ENCODE data around the gene MRM3. TPM values are rescaled to one million over a fixed set of nuclear protein-coding genes. Genes with fewer than 3 reads are reported as not detected.
A peak's percentile ranks its signal among the peaks of the same experiment; 100 is the strongest.
"Not testable (repeated sequence)": the region's sequence is repeated elsewhere in the genome, so short reads cannot be mapped to it uniquely, and the experiment has no call there.

The MRM3 gene, protein sequence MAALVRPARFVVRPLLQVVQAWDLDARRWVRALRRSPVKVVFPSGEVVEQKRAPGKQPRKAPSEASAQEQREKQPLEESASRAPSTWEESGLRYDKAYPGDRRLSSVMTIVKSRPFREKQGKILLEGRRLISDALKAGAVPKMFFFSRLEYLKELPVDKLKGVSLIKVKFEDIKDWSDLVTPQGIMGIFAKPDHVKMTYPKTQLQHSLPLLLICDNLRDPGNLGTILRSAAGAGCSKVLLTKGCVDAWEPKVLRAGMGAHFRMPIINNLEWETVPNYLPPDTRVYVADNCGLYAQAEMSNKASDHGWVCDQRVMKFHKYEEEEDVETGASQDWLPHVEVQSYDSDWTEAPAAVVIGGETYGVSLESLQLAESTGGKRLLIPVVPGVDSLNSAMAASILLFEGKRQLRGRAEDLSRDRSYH
- 36.3 and 37.7 TPM in 2 replicates for total RNA-seq (2014; rRNA removed; shearing (Covaris generic))

DNA sequence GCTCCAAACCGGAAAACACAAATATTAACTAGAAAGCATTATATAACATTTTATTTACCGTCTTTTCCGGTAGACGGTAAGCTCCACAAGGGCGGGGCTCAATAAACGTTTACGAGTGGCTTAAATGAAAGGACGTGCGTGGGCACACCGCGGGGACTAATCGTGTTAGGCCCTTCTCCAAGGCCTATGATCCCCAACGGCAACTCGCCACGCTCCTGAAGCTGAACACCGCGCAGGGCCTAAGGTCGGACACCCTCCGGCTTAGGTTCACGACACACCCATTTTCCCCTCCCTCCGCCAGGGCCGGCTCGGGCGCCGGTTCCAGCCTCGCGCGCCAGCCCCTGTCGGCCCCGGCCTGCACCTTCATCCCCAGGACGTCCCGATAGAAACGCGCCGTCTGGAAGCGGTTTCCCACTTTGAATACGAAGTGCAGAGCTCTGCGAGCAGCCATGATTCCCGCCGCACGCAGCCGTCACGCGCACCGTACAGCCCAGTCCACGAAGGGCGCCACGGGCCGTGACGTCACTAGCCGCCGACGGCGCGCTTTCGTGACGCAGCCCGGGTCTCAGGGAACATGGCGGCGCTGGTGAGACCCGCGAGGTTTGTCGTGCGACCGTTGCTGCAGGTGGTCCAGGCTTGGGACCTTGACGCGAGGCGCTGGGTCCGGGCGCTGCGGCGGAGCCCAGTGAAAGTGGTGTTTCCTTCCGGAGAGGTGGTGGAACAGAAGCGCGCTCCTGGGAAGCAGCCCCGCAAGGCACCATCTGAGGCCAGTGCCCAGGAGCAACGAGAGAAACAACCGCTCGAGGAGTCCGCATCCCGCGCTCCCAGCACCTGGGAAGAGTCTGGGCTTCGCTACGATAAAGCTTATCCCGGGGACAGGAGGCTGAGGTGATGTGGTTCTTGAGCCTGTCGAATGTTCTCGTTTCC is at the start of gene MRM3, which contains the start of gene GLOD4:
TSS of gene MRM3 (plus strand) at position 549 of the 927 bp plus-strand sequence. CDS start at position 575, 26 bp downstream.
TSS of gene GLOD4 (minus strand) at position 476 of the 927 bp plus-strand sequence. CDS start at position 451, 25 bp downstream.
- DNase-seq (ENCODE audit: low spot score): peak; percentile 69

DNA sequence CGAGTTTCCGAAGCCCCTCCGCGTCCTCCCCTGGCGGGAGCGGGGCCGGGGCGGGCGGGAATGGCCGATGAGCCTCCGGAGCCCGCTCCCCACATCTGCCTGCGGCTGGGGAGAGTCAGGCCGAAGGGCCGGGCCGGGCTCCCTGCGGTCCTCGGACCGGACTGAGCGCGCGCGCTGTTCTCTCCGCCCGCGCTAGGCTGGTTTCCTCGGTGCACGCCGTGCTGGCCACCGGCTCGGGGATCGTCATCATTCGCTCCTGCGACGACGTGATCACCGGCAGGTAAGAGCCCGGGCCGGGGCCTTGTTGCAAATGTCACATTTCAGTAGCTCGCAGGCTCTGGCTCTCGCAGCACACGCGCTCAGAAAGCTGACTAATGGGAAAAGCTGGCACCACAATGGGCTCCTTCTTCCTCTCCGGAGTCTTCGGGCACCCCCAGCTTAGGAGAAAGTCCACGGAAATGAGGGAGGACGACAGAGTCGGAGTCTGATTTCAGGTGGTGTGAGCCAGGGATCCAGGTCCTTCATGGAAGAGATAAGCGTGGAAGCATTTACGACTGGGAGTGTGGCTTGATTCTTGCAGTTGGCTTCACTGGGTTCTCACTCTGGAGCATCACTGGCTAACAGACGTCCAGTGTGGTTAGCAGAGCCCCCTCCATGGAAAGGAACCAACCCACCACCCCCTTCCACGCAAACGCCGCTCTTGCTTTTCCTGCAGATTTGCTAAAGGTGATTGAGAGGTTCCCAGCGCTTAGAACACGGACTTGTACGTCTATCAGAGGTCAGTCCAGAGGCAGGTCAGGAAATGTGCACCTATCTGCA is 49.0 kb upstream of the MRM3 start:
- DNase-seq (ENCODE audit: low spot score): peak; percentile 45

DNA sequence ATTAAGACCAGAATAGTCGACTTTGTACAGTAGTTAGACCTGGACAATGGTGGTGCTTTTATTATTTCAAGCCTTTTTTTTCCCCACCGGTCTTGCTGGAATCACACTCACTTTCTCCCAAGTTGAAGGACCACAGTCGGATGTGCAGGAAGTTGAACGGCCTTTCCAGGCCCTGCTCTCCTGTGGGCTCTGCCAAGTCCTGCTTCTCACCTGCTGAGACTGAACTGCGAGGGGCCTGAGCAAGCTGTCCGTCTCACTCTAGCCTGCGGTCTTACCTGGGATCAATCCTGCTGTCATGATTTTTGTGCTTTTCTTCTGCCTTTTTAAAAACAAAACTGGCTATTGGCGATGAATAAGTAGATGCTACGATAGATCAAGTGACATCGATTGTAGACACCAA is 48.4 kb upstream of the MRM3 start:
- no peak for DNase-seq (ENCODE audit: low spot score)

DNA sequence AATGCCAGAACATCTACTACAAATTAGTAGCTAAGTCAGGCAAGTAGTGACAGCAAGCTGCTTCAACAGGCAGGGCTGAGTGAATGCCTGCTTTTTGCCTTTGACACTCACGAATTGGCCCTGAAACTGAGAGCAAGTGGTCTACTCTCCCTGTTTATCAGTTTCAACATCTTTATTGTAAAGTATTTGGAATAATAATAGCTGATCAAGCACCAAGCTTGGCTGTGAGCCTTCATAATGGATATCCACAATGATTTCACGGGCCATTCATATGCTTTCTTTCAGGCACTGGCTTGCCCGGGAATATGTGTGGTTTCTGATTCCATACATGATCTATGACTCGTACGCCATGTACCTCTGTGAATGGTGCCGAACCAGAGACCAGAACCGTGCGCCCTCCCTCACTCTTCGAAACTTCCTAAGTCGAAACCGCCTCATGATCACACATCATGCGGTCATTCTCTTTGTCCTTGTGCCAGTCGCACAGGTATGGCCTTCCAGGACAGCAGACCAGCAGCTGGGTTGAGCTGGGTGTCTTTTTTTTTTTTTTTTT is 44.5 kb upstream of the MRM3 start:
- DNase-seq (ENCODE audit: low spot score): no peak

DNA sequence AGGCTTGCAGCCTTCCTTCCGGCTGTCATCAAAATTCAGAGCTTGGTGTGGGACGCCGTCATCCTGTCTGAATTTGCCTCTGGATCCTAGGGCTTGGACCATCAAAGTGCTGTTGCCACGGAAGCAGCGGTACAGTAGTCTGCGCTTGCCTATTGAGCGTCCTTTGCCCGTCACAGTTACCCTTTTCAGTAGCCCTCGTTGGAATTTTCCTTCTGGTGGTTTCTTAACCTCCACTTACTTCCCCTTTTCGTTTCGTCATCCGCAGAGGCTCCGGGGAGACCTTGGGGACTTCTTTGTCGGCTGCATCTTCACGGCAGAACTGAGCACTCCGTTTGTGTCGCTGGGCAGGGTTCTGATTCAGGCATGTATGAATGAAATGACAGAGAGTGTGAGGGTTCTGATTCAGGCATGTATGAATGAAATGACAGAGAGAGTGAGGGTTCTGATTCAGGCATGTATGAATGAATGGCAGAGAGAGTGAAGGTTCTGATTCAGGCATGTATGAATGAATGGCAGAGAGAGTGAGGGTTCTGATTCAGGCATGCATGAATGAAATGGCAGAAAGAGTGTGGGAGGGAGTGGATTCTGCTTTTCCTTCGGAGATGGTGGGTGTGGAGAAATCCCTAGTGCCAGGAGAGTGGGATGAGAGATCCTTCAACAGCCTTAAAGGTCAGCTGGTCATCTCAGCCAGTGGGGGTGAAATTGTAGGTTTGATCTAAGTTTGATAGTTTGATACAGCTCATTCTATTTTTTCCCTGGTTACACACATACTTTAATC is 41.7 kb upstream of the MRM3 start:
- no peak for DNase-seq (ENCODE audit: low spot score)

DNA sequence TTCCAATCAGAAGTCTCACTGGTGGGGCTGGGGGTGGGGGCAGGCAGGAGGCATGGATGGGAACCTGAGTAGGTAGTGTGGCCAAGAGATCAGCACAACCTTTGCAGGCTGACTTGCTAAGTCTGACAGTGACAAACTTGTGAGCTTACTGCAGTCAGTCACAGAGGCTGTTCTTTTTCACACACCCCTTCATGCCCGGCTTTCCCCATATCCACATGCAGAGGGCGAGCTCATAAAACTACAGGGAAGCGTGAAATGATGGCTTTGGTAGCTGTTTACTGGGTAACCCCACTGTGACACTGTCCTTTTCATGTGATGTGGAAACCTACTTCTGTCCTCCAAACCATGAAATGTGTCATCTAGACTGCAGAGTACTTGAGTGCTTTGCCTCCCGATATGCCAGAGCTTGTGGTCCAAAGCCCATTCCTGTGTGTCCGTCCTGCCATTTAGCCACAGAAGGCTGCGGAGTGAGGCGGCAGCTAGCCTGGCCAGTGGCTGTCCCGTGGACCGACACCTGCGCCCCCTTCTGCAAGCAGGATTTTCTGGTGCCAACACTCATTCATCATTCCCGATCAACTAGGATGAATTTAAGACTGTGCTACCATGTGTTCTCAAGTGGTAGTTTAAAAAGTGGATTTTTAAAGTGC is 39.9 kb upstream of the MRM3 start:
- no peak for DNase-seq (ENCODE audit: low spot score)

DNA sequence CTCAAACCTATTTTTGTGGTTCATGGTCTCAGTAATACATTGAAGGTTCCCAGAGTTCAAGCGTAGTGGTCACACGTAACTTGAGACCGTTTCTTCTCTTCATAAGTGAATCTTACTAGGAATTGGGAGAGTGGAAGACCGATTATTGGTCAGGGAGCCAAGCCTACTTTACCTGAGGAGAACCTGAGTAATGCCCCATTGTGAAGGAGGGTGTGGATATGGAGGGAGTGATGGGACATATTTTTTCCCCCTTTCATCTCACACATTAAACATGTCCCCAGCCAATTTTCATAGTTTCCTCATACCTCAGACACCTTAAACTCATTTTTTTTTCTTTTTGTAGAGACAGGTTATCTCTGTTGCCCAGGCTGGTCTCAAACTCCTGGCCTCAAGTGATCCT is 39.0 kb upstream of the MRM3 start:
- no peak for DNase-seq (ENCODE audit: low spot score)

DNA sequence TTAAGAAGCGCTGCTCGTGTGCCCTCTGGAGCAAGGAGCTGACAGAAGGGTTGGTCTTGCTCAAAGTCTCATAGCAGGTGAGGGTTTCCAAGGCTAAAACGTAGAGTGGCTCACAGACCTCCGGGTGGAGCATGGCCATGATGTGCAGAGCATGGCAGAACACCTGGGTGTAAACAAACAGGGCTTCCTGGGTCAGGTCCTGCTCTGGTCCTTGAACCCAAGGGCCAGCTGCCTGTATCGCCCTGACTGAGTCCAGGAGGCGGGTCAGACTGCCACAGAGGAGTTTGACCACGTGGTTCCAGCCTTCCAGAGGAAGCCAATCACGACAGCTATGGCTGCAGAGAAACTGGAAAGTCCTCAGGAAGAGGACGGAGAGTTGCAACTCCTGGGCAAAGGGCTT is 37.2 kb upstream of the MRM3 start:
- no peak for DNase-seq (ENCODE audit: low spot score)

DNA sequence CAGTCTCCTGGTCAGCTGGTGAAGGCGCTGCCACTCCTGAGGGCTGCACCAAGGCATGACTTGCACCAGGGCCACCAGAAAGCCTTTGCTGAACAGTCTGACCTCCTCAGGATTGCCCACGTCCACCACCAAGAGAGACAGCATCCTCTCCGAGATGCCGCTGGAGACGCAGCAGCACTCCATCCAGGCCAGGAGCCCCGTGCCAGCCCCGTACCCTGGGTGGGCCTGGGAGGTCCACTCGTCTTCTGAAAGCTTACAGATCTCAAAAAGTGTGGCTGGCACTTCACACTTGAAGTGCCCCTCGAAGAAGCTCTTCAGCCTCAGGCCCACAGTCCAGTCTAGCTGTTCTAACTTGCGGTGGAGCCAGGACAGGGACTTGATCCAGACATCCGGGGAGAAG is 36.7 kb upstream of the MRM3 start:
- no peak for DNase-seq (ENCODE audit: low spot score)

DNA sequence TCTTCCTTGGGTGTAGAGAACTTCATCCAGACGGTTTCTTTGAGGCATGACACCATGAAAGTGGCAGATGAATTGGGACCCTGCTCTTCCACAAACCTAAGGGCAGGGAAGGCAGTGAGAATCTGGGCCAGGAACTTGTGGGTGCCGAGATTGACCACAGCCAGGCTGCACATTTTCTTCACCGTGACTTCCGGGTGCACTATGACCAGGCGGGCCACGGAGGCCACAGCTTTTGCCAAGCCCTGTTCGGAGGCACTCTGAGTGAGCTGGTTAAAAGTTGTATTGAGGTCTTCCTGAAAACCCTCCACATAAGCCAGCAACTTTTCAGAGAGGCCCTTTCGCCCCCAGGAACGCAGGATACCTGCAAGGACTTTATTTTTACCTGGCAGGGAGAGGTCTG is 36.0 kb upstream of the MRM3 start:
- DNase-seq (ENCODE audit: low spot score): no peak

DNA sequence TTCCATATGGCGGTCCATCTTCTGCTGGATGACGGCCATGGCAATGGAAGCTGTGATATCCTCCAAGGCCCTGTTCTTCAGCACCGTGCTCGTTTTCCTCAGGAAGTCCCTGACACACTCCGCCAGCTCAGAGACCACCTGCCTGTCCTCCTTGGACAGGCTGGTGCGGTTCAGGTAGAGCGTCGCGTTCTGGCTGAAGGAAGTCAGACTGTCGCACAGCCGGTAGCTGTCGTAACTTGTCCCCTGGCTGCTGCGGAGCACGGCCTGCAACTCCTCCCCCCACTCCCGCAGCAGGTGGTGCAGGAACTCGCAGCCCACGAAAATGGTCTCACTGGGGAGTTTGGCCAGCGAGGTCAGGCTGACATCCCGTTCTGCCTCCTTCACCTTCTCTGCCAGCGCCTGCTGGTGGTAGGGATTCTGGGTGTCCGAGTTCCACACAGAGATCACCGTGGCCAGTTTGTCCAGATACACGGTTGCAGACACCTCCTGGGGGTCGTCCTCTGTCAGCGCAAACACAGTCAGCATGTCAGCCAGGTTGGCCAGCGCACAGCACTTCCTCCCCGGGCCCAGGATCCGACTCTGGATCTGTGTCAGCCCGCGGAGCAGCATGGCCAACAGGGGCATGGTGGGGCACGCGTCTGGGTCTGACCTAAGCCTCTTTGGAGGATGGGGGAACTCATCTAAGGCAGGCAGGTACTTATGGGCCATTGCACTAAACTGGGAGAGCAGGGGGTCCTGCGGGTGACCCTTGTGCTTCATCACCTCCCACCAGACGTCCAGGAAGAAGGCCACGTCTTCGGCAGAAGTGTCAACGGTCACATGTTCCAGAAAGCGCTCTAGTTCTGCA is 35.1 kb upstream of the MRM3 start:
- no peak for DNase-seq (ENCODE audit: low spot score)

DNA sequence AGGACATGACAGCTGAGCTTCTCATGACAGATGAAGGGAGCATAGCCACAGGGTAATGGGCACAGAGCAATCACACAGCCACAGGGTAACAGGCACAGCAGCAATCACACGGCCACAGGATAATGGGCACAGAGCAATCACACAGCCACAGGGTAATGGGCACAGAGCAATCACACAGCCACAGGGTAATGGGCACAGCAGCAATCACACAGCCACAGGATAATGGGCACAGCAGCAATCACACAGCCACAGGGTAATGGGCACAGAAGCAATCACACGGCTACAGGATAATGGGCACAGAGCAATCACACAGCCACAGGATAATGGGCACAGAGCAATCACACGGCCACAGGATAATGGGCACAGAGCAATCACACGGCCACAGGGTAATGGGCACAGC is 33.5 kb upstream of the MRM3 start:
- DNase-seq (ENCODE audit: low spot score): not testable (repeated sequence)

DNA sequence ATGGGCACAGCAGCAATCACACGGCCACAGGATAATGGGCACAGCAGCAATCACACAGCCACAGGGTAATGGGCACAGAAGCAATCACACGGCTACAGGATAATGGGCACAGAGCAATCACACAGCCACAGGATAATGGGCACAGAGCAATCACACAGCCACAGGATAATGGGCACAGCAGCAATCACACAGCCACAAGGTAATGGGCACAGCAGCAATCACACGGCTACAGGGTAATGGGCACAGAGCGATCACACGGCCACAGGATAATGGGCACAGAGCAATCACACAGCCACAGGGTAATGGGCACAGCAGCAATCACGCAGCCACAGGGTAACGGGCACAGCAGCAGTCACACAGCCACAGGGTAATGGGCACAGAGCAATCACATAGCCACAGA is 32.8 kb upstream of the MRM3 start:
- DNase-seq (ENCODE audit: low spot score): not testable (repeated sequence)

DNA sequence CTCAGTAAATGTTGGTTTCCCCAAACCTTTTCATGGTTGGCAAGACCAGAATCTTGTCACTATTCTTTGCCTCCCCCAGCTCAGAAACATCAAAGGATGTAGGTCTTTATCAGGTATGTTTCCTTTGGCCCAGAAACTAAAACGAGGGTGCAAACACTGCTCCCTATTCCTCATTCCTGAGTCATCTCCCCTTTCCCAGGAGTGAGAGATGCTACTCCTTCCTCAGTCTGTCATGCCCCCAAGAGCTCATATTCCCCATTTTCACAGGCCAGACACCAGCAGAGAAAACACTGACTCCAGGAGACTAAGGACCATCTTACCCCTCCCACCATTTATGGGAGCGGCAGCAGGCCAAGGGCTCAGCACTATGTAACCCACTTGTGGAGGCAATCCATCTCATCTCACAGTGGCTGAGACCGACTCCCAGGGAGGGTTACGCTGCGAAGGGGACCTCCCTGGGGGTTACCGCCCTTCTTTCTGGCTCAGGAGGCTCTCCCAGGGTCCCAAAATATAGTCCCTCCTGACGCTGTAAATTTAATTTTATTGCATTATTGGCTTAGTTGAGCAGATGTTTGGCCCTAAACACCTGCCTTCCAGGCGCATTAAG is 31.6 kb upstream of the MRM3 start:
- DNase-seq (ENCODE audit: low spot score): no peak

DNA sequence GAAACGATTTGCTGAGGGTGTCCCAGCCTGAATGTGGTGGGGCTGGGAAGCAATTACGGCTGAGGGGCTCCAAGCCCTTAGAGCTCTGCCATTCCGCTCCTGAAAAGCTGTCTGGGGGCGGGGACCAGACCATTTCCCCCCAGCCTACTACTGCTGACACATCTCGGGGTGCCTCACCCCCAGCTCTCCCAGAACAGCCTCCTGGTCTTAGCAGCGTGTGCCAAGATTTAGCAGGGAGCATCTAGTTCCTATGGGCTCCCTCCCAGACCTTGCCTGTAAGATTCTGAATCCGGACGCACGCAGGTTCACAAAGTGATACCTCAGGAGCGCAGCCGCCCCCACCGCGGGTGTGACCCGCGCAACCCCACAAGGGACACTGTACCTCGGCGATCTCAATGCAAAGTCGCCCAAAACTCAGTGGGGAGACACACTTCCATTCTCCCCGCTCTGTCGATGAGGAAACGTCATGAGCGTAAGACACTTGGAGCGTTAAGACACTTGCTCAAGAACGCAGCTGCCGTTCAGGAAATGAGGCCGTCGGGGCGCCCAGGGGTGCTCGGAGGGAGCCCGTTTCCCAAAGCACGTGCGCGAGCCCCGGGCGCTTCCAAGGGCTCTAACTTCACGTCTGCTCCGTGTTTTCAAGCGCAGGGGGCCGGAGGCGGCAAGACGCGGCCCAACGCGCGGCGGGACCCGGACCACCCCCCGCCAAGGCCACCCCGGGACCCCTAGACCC is 30.7 kb upstream of the MRM3 start:
- DNase-seq (ENCODE audit: low spot score): peak; percentile 36

DNA sequence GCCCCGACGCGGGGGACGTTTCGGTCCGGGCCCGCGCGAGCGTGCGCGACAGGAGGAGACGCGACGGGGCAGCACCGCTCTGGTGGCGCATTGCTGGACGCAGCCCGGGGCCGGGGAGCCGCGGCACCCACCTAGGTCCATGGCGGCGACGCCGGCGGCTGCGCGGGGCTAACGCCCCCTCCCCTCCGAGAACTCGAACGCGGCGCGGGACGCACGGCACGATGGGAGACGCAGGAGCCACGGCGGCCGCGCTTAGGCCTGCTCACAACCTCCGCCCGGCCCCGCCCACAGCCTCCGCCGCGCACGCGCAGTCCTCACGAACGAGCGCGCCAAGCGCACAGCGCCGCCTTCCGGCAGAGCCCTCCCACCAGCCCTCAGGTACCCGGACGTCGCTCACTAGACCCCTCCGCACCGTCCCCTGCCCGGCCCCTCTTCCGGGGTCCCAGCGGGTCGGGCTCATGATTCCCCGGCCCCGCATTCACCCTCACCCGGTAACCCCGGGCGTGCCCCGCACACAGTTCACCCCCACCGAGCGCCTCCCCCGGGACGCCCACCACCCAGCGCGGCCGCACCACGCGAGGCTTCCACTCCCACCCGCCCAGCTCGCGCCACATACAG is 30.0 kb upstream of the MRM3 start, which contains the start of gene GEMIN4:
TSS of gene GEMIN4 (minus strand) at position 263 of the 618 bp plus-strand sequence. CDS start at position 141, 122 bp downstream.
- peak; percentile 77 for DNase-seq (ENCODE audit: low spot score)

DNA sequence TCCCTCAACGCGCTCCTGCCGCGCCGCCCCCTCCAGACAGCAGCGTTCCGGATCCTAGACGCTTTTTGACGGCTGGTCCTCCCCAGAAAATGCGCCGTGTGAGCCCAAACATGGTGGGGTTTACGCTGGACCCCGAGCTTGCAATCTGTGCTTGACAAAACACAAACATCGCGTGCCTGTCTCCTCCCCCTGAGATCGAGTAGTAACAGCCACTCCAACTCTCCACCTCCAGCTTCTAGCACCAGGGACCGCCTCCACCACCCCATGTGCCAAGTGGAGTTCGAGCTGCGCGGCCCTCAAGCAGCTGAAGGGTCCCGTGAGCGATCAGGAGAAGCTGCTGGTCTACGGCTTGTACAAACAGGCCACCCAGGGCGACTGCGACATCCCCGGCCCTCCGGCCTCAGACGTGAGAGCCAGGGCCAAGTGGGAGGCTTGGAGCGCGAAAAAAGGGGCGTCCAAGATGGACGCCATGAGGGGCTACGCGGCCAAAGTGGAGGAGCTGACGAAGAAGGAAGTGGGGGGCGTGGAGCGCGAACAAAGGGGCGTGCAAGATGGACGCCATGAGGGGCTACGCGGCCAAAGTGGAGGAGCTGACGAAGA is 29.4 kb upstream of the MRM3 start:
- DNase-seq (ENCODE audit: low spot score): no peak

Measured in A172 (cell line).